Colon (tissue), 2 donors: ENCODE data around the gene NPFFR1.

Experiments
- FAIRE-seq: peaks from 2 replicates; lab custom pipeline; 2012; peaks lifted over from hg19 to GRCh38; lab: Jason Lieb, UNC
- donor health status: control.
- donor health status: control.

NPFFR1 gene, protein sequence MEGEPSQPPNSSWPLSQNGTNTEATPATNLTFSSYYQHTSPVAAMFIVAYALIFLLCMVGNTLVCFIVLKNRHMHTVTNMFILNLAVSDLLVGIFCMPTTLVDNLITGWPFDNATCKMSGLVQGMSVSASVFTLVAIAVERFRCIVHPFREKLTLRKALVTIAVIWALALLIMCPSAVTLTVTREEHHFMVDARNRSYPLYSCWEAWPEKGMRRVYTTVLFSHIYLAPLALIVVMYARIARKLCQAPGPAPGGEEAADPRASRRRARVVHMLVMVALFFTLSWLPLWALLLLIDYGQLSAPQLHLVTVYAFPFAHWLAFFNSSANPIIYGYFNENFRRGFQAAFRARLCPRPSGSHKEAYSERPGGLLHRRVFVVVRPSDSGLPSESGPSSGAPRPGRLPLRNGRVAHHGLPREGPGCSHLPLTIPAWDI

DNA sequence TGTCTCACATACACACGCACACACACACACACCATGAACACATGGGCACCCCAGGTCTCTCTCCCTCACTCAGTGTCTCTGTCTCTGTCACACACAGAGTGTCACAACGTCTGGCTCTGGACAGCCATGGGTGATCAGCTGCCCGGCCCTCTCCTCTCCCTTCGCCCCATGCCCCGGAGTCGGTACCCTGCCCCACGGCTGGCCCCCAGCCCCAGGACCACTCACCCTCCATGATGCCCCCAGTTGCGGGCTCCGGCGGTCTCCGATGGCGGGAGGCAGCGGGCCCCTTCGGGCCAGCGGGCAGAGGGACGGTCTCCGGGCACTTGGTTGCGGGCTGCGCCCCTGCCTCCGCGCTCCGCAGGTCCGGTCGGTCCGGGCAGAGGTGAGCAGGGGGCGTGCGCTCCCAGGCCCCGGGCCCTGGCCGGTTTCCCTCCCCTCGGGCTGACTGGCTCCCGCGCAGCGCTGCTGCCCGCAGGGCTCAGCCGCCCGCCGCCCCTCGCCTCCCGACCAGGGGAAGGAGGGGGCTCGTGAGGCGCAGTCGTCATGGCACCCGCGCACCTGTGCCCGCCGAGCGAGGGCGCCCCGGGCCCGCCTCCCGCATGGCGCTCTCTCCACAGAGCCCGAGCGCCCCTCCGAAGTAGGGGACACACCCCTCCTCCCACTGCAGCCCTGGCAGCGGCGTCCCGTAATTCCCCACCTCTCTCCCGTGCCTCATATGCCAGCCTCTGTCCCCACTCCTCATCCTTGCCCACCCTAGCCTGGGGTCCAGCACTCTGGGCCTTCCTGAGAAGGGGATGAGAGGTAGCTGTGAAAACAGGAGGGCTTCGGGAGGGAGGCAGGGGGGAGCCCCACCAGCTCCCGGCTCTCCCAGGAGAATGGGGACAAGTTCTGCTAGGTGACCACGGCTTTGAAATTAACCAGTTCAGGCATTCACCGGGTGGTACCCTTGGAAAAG lies at the start of gene NPFFR1:
Gene NPFFR1, minus strand, starts transcription at position 560 of the 955 bp plus-strand sequence. Its CDS starts 328 bp downstream, at position 232.
- no peak for FAIRE-seq

DNA sequence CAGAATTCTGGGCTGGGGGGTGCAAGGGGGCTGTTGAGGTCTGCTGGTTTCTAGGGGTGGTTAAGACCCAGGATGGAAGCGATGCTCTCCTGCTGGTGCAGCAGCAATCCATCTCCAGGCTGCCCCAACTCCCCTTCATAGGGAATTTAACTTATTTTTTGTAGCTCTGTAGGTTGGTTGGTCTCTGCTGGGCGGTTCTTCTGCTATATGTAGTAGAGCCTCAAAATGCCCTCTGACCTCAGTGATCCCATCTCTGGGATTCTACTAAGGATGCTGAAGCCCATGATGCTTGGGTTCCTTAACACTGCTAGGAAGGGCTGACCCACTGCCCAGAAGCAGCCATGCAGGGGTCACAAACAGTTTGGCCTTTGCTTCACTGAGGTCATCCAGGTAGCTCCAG lies 49.5 kb upstream of the NPFFR1 start:
- no peak for FAIRE-seq

DNA sequence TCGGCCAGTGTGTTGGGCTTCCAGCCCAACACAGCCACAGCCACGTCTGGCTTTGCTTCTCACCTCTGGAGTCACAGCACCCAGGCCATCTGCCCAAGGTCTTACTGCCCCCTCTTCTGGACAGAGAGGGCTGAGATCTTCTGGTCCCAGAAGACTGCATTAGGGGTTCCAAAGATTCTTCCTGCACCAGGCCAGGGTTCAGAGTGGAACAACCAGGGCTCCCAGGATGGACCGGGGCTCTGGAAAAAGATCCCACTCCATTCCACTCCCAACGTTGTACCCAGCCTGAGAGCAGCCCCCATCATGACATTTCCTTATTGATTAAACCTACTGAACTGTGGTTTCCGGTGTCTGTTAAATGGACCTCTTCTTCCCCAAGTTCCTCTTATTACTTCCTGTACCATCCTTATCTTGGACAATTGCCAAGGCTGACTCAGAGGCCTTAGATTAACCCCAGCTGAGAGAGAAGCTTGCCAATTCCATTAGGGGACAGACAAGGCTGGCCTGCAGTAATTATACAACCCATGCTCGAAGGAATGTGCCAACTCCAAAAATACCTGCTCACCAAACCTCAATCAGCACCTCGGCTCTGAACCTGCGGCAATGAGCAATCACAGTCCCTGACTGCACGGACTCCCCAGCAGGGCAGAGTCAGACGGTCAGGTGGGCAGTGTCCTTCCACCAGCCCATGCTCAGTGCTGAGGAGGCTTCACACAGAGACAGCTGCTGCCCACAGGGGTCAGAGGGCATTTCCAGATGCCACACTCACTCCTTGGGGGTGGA lies 47.9 kb upstream of the NPFFR1 start:
- FAIRE-seq, result no peak

DNA sequence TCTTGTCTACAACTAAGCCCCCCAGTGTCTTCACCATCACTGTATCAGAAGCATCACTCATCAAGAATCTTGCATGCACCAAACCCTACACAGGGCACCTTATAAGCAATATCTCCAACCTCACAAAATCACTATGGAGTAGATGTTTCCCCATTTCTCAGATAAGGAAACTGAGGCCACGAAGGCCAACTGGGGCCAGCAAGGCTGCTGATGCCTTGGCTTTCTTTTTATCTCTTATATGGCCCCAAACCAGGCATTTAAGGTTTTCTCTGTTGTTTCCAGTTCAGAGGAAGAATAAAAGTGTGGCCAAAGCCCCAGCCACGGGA lies 47.3 kb upstream of the NPFFR1 start:
- no peak for FAIRE-seq

DNA sequence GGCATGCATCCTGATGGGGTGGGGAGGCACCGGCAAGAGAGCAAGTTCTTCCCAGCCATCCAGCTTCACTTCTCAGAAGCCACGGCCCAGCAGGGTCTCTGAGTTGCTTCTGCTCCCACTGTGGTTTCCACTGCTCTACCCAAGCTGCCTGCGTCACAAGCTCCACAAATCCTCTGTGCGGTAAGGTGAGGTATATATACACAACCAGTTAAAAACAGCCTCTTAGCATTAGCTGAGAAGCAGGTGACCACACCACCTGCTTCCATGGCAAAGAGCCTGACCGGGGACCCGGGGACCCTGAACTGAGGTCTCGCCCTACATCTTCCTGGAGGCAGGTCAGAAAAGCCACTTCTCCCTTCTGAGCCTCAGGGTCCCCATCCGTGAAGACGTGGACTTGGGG lies 46.9 kb upstream of the NPFFR1 start:
- FAIRE-seq, result no peak

DNA sequence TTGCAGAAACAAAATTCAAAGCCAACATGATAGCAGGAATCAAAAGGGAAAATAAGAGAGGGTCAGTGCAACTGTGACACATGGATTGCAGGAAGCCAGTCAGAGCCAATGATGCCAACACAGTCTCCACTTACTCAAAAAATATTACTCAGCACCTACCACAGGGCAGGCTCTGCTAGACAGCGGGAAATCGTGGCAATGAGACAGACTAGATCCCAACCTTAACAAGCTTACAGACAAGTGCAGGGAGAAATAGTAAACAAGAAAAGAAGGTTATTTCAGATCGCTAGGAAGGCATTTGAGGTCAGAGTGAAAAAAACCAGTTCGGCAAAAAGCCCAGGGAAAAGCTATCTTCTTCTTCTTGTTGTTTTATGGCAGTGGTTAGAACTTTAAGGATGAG lies 45.2 kb upstream of the NPFFR1 start:
- FAIRE-seq, result no peak

DNA sequence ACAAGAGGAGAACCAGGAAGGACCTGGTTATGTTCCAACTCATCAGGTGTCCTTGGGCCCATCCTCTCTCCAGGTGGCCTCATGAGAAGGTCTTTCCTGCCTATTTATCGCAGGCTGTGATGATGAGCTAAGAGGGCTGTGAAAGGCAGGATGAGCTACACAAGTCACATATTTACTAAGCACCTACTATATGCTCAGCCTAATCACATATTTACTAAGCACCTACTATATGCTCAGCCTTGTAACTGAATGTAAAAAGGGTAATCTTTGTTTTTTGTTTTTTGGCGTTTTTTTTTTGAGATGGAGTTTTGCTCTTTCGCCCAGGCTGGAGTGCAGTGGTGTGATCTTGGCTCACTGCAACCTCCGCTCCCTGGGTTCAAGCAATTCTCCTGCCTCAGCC lies 44.2 kb upstream of the NPFFR1 start:
- no peak for FAIRE-seq

DNA sequence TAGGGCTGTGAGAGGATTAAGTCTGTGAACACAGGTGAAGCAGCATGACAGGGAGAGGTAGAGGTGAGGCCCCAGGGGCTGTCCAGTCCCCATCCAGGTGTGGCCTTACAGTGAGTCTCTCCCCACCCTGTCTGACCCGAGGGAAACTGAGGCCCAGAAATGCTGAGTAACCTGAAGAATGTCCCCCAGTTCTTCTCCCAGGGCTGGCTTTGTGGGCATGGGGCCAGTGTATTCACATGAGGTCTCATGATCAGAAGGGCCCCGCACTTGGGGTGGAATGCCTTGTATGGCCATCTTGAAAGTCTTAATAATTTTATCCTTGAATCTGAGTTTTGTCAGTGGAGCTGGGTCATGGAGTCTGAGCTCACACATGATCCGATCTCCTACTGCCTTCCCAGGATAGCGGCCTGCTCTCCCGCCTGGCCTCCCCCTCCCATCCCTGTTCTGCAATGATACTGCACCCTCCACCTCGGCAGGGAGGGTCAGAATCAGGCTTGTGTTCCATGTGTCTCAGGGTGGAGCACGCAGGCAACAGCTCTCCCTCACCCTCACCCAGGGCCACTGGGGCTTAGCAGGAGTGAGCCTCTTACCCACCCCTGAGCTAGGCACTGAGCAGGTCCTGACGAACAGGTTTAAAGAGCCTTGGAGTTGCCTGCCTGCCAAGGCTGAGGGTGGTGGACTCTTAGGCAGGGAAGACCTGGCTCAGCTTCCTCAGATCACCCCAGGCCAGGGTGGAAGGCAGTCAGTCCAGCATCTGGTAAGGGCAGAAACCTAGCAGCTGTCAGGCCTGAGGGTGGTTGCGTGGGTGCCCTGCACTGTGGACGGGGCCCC lies 41.4 kb upstream of the NPFFR1 start:
- no peak for FAIRE-seq

DNA sequence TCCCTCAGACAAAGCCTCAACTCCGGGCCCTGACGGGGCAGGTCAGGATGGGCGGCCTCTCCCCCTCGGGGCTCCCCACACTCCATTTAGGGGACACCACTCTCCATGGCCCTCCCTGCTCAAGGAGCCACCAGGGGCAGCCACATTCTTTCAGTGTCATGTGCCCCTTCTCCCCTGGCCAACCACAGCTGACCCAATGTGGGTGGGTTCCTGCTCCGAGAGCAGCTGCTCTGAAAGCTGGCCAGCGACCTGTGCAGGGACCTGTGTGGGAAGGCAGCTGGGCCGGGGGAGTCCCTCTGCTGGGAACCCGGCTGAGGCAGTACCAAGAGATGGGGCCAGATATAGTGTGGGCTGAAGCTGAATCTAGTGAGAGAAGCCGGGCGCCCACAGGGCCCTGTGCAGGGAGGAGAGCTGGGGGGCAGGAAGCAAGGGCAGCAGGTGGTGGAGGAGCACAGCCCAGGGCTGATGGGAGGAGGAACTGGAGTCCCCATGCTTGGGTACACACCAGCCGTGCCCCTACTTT lies 40.6 kb upstream of the NPFFR1 start:
- FAIRE-seq, result no peak

DNA sequence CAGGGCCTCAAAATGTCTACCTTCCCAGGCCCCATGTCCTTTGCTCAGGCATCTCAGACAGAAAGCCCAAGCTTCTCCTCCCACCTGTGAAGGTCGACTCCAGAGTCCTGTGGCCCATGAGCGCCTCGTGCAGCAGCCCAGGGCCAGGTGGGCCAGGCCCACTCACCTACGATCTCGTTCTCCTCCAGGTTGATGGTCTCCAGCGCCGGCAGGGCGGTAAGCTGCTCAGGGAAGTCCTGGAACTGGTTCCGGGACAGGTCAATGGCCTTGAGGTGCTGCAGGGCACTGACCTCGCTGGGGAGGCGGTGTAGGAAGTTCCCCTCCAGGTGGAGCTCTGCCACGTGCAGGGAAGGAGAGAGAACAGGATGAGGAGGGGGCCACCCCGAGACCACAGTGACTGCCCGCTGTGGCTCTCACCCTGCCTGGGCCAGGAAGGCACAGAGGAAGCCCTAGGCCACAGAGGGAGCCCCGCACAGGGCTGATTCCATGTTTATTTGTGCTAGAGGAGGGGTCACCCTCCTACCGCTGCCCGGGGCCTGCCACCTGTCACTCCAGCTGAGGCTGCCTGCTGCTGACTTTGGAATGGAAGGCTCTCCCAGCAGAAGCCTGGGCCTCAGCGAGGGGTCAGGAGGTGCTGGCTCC lies 40.0 kb upstream of the NPFFR1 start:
- no peak for FAIRE-seq

DNA sequence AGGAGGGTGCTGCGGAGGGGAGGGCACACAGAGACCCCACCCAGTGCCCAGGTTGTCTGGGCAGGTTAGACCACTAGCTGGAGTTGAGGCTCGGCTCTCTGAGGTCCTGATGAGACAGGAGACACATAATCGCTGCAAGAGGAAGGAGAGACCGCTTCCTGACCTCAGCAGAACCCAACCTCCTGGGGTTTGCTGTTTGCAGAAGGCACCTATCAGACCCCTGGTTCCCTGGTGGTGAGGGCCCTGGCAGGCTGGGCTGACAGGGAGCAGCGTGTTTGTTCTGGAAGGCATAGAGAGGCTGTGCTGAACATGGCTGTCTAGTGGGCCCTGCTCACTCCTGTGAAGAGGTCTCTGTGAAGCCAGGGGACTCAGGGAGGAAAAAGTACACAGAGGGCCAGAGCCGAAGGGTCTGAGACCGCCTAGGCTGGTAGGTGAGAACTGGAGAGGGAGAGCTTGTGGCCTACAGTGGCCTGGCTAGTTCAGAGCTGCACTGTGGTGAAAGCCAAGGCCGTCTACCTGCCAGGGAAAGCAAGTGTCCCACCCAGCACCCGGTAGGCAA lies 39.4 kb upstream of the NPFFR1 start:
- no peak for FAIRE-seq

DNA sequence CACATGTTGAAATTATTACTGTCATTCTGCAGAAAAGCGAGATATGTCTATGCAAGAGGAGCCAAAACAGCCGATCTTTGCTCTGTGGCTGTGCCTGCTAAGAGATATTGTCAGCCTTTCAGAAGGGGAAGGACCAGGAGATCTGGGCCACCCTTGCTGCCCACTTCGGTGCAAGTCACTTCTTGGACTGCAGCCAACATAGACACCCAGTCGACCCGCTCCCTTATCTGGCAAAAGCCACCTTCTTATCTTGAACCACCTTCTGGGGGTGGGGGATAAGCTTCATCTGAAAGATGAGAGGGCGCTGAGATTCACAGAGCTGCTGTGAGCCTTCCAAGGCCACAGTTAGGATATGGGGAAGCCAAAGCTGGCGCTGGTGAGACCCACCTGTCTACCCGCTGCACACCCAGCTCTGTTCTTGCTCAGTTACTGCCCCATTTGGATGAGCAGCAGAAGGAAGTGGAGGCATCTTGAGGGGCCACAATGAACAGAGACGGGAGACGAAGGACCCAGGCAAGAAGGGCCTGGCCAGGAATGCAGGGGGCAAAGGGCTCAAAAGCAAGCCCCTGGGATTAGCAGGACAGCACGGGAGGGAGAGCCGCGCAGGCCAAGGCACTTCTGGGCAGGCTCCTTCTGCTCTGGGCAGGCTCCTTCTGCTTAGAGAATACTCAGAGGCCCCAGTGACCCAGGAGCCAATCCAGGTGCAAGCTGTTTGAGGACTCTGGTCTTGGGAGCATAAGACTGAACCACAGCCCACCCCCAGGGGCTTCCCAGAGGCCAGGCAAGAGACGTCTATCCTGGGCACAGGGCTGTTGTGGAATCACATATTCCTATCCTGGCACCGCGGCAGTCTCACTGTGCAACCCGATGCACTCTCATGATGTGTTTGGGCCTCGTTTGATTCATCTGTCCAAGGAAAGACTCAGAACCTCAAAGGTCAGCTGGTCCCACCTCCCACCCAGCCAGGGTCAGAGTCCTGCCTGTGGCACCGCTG lies 38.4 kb upstream of the NPFFR1 start:
- no peak for FAIRE-seq

DNA sequence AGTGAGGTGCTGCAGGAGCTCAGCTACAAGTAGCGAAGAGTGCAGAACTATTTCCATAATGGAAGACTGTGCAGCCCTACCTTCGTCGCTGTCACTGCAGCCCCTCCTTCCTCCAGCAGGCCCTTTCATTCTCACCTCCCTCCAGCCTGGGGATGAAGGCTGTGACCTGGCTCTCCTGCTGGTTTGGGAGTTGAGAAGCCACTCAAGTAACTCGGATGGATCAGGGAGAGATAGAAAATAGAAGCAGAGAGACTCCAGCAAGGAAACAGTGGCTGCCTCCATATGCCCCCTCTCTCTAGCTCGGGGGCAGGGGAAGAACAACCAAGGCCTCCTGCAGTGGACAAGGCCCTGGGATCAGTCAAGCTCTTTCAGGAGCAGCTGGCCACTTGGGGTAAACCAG lies 37.4 kb upstream of the NPFFR1 start:
- no peak for FAIRE-seq

DNA sequence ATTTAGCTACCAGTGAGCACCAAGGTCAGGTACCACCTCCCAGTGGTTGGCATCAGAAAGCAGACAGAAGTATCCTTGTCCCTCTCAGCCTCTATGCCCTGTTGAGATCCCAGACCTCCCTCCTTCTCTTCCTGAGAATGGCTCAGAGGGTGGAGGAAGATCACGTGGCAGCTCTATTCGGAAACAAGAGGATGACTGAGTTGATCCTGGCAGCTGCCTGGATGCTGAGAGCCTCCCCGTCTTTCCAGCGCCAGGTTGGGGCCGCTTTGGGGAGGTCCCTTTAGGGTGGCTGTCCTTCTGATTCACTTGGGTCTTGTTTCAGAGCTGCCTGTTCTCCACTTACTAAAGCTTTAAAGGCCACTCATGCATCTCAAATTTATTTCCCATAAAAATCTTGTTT lies 36.9 kb upstream of the NPFFR1 start:
- no peak for FAIRE-seq

DNA sequence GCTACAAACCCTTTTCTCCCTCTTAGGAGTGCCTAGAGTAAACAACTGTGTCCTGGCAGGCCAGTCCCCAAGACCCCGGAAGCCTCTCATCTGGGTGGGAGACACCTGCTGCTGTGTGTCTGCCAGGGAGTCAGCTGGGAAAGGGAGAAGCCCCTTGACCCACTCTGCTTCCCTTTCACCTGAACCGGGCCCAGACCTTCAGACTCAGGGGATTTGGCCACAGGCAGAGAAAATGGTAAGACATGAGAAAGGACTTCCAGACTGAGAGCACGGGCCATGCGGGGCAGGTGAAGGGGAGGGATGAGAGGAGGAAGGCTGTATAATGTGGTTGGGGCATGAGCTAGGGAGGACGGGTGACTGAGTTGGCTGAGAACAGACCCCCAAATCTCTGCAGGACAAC lies 36.0 kb upstream of the NPFFR1 start:
- FAIRE-seq, result no peak

DNA sequence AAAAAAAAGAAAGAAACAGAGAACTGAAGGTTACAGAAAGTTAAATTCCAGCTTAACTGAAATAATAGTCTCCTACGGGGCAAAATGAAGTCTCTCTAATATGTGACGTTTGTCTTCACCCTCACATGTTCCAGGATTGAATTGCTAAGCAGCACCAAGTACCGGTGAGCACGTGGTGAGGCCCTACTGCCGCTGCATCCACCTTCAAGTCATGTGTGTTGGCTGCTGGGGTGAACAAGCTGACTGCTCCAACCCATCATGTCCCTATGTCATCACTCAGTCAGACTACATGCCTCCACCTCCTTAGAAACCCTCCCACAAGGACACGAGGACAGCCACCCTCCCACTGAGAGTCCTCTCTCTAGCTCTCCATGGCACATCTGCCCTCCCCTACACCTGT lies 35.4 kb upstream of the NPFFR1 start:
- FAIRE-seq, result no peak

DNA sequence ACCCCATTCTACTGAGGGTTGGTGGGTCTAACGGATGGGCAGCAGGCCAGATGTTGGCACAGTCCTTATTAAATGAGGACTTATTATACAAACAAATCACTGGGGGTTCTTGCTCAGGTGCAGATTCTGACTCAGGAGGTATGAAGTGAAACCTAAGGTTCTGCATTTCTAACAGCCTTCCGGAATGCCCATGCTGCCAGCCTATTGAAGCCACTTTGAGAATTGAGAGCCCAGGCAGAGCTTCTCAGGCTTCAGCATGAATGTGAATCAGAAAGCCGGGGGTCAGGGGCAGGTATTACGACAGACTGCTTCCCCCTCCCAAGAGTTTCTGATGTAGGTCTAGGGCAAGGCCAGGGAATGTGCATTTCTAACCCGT lies 34.1 kb upstream of the NPFFR1 start:
- no peak for FAIRE-seq

DNA sequence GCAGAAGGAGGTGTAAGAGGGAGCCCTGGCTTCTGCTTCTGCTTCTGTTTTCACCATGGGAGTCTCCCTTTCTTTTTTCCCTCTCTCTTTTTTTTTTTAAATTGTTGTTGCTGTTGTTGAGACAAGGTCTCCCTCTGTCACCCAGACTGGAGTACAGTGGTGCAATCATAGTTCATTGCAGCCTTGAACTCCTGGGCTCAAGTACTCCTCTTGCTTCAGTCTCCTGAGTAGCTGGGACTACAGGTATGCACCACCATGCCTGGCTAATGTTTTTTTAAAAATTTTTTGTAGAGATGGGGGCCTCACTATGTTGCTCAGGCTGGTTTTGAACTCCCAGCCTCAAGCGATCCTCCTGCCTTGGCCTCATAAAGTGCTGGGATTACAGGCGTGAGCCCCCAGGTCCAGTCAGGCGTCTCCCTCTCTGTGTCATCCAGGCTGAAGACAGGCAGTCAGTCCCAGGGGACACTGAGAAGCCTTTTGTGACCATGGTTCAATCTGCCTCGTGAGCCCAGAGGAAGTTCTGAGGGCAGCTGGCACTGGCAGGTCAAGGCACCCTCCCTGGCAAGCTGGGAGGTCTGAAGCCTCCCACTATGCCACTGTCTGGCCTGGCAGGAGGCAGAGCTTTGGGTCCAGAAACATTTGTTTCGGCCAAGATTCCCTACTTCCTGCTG lies 33.6 kb upstream of the NPFFR1 start:
- no peak for FAIRE-seq

DNA sequence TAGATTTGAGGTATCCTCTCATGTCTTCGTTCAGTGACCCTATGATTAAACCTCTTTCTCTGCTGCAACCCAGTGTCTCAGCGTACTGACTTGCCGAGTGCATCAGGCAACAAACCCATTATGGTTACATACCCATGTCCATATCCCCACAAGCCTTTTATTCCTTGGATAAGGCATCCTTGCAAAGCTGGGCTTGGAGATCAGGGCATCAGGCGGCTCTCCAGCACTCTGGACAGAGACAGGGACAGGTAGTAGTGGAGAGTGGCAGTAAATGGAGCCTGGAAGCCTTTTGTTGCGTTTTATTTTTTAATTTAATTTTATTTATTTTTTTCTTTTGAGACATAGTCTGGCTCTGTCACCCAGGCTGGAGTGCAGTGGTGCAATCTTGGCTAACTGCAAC lies 32.0 kb upstream of the NPFFR1 start:
- FAIRE-seq, result no peak
